T47D (cell line): ENCODE results near the gene HSPG2.

Source experiments
- DNase-seq, 2 experiments: peaks; one replicate each; pipeline versions ENCODE4 v3.0.0 to v3.0.0-alpha.2; 2011 to 2012; ENCODE audit warnings: low read depth in 1 of 2, low spot score in 1 of 2
- JUND ChIP-seq: IDR thresholded peaks from 2 replicates; pipeline ENCODE4 v1.6.1; 2012; ENCODE audit warnings: low read depth
- in situ Hi-C: cut with HindIII; loops from 2 replicates; pipeline ENCODE4 v1.10.0; 2016; ENCODE audit warnings: low sequenced_read_pairs, low pct_unique_long_range_greater_than_20kb

Gene HSPG2

GRCh38 chr1:21823980-21824702 lies 113.0 kb downstream of the HSPG2 start:
- no peak for DNase-seq
- no peak for TF ChIP-seq JUND
- in situ Hi-C loops: no loop called here

DNA sequence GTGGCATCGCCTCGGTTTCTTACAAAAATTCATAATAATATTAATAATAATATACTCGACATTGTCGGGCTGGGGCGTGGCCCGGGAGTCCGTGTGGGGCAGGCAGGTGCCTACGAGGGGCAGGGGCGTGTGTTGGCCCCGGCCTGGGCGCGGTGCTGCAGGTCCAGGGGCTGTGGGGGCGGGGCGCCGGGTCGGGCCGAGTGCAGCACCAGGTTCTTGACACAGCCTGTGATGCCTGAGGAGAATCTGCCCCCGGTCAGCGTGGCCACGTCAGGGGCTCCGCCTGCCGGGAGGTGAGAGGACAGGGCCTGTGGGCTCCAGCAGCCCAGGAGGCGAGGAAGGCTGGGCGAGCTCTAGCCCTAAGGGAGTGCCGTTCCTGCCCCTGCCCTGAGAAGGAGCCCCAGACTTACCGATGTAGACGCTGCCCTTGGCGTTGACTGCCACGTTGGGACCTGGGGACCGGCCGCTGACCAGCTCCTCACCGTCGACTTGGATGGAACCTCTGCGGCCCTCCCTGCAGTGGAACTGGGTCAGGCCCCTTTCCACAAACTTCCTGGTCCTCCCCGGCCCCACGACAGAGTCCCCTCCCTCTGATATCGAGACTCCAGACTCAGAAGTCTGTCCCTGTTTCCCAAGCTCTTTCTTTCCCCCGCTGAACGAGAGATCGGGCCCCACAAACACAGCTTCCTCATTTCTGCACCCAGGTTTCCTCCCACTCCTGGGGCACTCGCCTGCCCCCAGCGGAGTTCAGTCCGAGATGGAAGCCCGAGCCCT lies 113.7 kb downstream of the HSPG2 start:
- no peak for DNase-seq
- in situ Hi-C loops: no loop called here
- no peak for TF ChIP-seq JUND

GRCh38 chr1:21822349-21822748 lies 114.8 kb downstream of the HSPG2 start:
- DNase-seq: no peak
- in situ Hi-C loops: no loop called here
- TF ChIP-seq JUND: no peak

GRCh38 chr1:21821385-21822019 lies 115.6 kb downstream of the HSPG2 start:
- no peak for TF ChIP-seq JUND
- no peak for DNase-seq
- in situ Hi-C loops: no loop called here

DNA sequence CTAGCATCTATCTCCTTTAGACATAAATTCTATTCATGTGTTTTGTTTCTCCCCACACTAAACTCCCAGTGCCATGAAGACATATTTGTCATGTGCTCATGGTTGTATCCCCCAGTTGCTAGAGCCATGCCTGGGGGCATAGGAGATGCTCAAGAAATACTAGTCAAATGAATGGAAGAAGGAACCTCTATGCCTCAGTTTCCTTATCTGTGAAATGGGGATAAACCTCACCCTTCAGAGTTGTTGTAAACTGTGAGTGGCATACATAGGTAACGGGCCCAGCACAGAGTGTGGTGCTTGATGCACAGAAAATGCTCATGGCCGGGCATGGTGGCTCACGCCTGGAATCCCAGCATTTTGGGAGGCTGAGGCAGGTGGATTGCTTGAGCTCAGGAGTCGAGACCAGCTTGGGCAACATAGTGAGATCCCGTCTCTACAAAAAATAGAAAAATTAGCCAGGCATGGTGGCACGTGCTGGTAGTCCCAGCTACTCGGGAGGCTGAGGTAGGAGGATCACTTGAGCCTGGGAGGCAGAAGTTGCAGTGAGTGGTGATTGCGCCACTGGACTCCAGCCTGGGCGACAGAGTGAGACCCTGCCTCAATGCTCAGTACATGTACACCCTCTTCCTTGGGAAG lies 116.4 kb downstream of the HSPG2 start:
- TF ChIP-seq JUND: no peak
- no peak for DNase-seq
- in situ Hi-C loops: no loop called here

DNA sequence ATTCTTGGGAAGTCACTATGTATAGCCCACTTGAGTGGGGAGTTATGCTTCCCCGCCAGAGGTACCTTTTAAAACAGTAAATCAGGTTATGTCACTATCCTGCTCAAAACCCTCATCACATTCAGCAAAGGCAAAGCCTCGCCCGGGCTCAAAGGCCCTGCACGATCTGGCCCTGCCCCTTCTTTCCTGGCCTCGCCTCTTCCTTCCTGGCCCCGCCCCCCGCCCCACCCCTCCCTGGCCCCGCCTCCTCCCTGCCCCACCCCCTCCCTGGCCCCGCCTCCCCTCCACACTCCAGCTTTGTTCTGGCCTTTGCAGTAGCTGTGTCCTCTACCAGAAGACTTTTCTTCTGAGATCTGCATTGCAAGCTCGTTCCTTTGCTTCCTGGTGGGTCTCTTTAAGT lies 118.5 kb downstream of the HSPG2 start:
- peak; percentile 70 to 86 for DNase-seq
- TF ChIP-seq JUND: no peak
- in situ Hi-C loops: no loop called here

GRCh38 chr1:21816602-21817302 lies 120.4 kb downstream of the HSPG2 start:
- no peak for TF ChIP-seq JUND
- in situ Hi-C loops: no loop called here
- no peak for DNase-seq

DNA sequence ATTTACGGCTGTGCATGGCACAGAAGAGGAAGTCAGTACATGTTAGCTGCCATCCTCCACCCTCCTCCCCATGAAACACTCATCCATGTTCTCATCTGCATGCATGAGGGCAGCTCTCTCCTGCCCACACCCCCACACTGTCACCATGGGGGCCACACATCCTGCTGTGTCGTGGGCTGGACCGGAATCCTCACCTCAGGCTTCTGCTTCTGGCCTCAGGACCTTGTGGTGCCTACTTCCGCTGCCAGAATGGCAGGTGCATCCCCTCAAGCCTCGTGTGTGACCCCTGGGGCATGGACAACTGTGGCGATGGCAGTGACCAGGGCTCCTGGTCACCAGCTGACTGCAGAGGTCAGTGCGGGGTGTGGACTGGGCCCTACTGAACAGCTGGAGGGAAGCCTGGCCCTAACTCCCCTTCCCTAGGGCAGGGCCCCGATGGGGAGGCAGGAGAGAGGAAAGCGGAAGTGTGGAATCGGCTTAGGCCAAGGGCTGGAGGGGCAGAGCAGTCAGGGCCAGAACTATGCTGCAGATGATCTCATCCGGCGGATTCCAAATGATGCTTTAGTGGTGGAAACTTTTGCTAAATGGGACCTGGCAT lies 121.3 kb downstream of the HSPG2 start:
- TF ChIP-seq JUND: no peak
- DNase-seq: no peak

GRCh38 chr1:21814981-21815582 lies 122.0 kb downstream of the HSPG2 start:
- no peak for DNase-seq
- no peak for TF ChIP-seq JUND
- in situ Hi-C loops: no loop called here

More for the DNA sequence above, 121.3 kb downstream of the HSPG2 start:
- in situ Hi-C loops: no loop called here

DNA sequence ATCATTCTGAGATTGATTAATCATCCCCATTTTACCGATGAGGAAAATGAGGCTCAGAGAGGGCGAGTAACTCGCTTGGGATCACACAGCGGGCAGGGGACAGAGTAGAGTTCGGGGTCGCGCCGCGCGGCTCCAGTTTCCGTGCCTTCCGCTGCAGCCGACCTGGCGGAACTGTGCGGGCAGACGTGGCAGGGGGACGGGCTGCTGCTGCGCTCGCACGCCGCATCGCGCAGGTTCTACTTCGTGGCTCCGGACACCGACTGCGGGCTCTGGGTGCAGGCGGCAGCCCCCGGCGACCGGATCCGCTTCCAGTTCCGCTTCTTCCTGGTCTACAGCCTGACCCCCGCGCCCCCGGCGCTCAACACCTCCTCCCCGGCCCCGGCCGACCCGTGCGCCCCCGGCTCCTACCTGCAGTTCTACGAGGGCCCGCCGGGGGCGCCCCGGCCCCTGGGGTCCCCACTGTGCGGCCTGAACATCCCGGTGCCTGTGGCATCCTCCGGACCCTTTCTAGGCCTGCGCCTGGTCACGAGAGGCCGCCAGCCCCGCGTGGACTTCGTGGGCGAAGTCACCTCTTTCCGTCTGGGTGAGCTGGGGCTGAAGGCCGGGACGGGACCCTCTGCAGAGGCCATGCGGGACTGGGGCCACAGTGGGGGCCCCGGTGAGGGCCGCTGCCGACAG lies 122.7 kb downstream of the HSPG2 start:
- in situ Hi-C loops: no loop called here
- TF ChIP-seq JUND: no peak
- DNase-seq: no peak

DNA sequence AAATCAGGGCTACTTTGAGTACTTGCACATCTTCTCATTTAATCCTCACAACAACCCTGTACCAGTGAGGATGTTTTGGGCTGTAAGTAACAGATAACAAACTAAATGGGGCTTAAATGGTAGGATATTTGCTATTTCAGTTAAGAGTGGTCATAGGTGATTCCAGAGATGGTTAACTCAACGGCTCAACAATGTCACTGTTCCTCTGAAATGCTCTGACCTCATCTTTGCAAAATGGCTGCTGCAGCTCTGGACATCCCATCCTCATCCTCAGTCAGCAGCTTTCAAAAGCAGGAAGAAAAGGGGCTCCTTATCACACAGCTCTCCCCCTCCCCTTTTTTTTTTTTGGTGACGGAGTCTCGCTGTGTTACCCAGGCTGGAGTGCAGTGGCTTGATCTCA lies 123.6 kb downstream of the HSPG2 start:
- no peak for TF ChIP-seq JUND
- DNase-seq: no peak
- in situ Hi-C loops: no loop called here
